ENCODE measurements around the gene SNRPD3.

SNRPD3 gene

DNA sequence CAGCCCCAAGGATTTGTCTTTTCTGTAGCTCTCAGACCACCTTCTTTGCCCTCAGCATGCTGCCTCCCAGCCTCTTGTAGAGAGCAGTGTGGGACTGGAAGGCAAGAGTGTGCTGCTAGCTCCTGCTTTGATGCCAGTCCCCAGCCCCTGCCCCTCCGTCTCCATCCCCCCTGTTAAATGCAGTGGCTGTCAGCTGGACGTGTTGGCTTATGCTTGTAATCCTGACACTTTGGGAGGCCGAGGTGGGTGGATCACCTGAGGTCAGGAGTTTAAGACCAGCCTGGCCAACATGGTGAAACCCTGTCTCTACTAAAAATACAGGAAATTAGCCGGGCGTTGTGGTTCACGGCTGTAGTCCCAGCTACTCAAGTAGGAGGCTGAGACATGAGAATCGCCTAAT, 15.5 kb downstream of the SNRPD3 start:
- DNase-seq = no peak

DNA sequence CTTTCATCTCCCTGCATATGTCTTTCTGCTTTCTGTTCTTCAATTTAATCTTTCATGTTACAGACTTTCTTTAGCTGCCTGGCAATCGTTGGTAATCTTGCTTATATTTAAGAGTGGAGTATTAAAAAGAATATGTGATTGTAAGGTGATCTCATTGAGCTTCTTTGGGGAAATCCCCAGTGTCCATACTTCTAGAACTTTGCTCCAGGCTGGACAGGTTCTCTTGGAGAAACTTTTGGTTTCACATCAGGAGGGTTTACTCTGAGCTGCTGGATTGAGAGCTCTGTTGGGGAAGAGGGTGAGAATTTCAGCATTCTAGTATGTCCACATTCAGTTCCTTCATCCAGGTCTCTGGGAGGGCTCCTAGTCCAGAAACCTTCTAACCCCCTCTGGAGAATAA, 21.0 kb downstream of the SNRPD3 start:
- peak in 3 of 4 experiments; percentile 13 to 18 (median 17) for DNase-seq

DNA sequence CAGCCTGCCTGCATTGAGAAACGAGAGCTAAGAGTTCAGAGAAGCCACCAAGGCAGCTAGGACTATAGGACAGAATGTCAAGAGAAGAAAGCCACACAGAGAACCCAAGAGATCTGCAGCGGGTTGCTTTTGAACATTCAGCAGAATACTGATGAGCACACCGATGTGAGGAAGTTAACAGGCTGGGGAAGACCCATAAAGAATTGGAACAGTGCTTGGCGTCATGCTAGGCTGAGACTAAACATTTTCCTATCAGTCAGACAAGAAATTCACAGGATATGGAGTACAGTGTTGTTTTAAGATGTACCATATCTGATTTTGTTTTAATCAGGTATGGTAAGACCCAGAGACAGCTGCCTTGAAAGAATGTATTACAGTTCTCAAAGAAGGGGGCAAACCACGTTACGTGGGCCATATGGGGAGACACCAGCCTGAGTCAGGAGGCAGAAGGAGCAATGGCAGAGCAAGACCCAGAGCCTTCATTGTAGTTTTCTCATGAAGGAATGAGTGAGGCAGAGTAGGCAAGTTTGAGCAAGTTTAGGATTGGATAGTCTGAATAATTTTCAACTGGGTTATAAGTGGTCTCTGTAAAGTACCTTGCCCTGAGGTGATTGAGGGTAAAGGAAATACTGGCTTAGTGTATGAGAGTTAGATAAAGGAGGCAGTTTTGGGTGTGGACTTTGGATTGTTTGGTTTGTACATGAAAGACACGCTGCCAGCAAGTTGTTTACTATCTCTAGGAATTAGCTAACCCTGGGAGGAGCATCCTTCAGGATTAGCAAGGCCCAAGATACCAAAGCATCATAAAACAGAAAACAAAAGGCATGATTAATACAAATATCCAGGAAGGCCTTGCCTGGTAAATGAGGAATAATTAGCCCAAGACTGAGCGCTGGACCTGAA, 22.8 kb downstream of the SNRPD3 start:
- DNase-seq = no peak

DNA sequence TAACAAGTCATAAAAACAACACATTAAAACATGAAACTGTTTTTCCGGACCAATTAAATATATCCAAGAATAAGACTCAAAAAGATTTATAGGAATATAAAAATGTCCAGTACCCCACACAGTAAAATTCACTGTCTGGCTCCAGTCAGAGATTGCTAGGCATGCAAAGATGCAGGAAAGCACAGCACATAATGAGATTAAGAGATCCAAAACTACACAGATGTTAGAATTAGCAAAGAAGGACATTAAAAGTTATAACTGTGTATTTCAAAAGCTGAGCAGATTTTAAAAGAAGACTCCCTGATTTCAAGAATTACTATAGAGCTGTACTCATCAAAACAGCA, 23.4 kb downstream of the SNRPD3 start:
- no peak for DNase-seq

DNA sequence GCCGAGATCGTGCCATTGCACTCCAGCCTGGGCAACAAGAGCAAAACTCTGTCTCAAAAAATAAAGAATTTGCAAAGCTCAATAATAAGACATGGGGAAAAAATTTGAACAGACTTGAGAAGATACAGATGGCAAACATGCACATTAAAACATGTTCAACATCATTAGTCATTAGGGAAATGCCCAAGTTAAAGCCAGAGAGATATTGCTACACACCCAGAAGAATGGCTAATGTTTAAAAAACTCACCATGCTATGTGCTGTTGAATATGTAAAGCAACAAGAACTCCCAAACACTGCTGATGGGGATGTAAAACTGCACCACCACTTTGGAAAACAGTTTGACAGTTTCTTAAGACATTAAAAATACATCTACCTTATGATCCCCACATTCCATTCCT, 24.5 kb downstream of the SNRPD3 start:
- DNase-seq = no peak

DNA sequence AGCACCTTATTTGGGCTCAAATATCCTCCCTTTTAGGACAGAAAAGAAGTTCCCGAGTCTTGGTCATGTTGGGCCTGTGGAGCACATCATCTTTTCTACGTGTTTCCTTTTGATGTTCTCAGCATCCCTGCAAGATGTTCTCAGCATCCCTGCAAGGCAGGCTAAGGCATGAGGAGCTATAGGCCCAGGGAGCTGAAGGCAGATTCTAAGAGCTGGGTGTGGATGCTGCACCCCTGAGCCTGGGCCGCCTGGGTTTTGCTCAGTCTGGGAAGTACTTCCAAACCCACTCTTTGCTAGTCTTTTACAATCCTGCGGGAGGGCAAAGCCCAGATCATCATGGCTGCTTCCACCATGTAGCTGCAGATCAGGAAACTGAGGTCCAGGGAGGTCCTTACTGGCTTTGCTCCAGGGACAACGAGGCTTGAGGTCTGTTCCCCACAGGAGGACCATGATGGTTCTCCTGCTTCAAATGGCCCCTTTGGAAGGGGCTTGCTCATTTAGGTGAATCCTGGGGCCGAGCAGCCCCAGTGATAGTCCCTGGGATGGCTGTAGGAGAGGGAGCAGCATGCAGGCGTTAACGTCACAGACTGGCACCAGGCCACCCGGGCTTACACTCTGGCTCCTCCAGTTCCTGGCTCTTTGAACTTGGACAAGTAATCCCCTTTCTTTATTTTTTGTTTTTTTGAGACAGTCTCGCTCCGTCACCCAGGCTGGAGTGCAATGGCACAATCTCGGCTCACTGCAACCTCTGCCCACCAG, 26.4 kb downstream of the SNRPD3 start:
- DNase-seq = no peak

DNA sequence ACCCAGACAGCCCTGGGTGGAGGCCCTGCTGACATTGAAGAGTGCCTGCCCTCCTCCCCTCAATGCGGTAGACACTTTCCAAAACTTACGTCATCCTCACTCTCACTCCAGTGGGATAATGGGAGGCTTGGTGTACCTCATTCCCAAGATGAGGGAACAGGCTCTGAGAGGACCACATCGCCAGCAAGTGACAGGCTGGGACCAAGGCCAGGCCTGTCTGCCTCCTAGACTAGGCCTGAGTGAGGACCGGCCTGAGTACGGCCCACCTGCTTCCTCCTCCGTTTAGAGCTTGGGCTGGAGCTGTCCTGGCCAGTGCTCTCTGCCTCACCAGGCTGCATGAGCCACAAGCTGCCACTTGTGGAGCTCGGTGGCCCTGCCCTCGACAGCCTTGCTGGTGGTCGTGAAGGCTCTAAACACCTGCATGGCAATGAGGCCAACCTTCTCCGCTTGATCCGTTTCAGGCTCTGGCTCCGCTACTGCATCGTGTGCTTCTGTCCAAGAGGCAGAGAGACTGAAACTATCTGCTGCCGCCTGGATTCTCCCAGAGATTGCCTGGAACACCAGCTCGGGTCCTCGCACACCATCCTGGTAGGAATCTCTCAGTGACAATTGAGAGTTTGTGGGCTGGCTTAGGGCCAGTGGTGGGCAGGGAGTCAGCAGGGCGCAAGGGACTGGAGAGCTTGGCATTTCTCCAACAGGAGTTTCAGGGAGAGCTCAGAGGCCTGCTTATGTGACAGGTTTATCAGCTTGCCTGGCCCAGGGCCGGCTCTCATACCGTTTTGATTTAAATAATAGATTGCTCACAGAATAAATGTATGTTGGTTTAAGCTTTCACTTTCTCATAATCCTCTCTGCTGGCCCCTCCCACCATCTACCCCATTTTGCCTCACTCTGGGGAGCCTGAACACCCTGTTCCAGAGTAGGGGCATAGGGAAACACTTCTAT, 27.7 kb downstream of the SNRPD3 start:
- no peak for DNase-seq

DNA sequence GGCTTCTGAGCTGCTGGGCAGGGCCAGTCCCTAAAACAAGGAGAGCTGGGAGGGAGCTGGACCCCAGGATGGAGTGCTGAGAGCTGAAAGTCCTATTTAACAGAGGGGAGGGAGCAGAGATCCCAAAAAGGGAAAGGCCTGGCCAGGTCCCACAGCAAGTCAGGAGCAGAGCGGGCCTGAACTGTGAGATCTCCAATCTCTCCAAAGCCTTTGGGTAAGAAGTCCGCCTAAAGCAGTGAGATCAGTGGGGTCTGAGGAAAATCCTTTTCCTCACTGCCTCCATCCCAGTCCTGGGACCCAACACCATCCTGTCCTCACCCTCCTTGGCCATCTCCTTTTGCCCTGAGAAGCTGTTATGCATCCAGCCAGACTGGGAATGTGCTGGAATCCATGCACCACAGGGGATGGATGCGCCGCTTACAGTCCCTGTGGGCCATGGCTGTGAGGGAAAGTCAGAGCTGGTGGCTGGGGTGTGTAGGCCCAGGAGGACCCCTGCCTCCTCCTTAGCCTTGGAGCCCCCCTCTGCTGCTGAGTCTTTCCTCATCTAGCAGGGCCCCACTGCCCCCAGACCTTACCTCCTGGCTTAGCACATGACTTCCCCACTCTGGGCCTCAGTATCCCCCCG, 28.5 kb downstream of the SNRPD3 start:
- DNase-seq = no peak

DNA sequence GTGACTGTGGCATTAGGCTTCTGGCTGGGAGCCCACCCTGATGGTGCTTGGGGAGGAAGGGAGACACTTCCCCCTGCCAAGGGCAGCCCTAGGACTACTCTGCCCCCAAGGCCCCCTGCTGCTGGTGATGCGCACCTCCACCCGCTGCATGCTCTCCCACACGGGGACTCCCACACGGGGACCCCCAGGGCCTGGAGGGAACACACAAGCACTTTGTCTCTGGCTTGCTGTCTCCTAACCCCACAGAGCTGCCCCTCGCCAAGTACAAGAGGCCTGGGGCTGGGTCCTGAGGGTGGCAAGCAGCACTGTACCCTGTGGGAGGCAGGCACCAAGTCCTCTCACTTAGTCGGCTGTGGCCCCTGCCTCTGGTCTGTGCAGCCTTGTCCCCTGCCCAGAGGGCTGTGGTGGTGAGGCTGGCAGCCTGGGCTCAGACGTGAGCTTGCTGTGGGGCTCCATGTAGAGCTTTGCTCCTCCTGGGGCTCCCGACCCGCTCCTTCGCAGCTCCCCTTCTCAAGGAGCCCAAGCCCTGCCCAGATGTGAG, 29.1 kb downstream of the SNRPD3 start:
- no peak for DNase-seq

DNA sequence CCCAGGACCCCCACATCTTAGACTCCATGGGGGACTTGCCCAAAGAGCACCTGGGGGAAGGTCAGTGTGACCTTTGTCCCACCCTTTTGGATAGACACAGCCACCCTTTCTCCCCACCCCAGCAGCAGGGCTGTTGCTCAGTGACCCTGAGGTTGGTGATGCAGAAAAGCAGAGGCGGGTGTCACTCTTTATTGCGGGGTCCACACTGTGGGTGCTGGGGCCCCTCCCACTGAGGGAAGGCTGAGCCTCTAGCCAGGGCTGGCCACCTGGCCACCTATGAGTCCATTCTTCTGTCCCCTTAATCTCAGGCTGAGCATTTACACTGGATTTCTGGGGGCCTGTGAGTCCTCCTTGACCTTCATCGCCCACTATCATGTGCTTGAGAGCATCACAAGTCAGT, 29.7 kb downstream of the SNRPD3 start:
- DNase-seq = no peak

DNA sequence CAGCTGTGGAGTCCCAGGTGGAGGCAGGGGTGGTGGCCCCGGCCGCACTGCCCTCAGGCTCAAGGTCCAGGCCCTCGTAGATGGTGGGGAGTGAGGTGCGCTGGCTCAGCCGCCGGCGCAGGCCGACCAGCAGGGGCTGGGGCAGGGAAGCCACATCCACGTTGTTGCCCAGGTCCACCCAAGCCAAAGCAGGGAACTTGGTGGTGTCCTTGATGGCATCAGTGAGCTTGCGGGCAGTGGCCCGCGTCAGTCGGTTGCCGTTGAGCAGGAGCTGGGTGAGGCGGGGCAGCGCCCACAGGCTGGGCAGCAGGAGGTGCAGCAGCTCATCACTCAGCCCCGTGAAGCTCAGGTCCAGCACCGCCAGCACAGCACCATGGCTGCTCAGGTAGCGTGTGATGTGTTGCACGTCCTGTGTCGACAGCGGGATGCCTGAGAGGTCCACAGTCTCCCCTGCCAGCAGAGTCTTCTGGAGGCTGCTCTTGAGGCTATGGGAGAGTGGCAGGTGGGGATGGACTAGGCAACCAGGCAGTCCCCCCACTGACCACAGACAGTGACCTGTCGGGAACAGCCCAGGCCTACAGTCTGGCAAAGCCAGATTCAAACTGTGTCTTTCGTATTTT, 30.2 kb downstream of the SNRPD3 start:
- DNase-seq = no peak

DNA sequence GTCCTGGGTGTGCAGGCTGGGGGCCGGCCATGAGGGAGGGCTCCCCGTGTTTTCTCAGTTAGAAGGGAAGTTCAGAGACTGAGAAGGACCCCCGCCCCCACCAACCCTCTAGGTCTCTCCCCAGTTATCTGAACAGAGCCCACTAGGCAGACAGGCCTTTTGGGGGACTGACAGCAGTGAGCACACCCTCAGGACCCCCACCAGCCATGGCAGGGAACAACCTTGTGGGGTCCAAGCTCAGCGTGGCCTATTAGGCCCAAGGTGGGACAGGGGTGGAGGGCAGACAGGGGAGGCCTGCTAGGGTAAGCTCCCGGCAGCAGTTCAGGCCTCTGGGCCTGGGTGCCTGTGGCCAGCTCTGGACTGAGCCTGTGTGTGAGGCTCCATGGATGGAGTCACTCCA, 31.5 kb downstream of the SNRPD3 start:
- no peak for DNase-seq

DNA sequence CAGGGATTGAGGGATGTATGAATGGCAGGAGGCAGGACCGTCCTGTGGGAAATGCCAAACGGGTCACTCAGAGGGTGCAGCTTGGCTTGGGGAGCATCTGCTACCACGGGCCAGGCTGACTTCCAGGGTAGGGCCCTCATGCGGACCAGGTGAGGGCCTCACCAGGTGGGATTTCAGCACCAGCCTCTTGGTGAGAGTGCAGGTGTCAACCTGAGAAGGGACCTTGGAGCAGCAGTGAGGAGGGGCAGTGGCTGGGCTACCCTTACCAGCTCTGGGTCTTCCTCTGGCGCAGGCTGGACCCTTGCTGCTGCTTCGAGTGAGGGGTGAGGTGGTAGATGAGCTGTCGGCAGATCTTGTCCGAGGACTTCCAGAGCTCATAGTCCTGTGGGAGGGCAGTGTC, 32.1 kb downstream of the SNRPD3 start:
- DNase-seq = no peak

DNA sequence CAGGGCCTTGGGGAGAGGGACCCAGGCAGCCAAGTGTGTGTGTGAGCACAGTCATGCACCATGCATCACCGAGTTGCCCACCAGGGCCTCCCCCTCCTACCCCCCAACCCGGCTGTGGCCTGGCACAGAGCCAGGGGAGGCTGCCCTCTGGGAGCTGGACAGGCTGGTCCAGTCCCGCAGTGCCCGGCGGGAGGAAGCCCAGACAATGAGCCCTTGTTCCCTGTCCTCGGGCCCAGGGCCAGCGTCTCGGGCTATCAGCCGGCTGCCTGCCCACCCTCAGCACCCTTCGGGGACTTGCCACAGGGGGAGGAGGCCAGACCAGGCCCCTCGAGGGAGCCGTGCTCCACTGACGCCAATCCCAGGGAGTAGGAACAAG, 32.6 kb downstream of the SNRPD3 start:
- no peak for DNase-seq

DNA sequence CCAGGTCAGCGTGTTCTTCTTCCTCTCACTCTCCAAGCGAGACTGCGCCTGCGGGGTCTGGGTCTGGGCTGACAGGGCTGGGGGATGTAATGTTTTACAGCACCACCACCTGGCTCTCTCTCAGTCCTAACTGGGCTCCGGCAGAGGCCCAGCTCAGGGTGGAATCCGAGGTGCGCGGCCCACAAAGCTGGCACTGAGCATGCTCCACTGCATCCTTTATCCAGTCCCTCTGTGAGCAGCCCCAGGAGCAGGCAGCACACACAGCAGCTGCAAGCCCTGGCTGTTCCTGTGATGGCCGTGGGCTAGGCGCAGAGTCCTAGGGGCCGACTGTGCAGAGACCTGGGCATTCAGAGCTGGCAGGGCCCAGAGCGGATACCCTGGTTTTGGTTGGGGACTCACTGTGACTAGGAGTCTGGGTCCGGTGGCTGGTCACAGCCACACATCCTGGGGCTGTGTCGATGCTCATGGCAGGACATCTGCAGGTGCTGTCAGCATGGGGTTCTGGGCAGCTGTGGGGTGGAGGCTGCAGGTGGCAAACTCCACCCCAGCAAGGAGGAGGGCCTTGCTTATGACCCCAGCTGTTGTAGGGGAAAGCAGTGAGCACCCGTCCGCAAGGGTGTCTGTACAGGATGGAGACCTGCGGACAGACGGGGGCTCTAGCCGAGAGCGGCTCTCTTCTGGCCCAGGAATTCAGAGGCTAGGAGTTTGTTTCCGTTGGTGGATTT, 33.1 kb downstream of the SNRPD3 start:
- no peak for DNase-seq

DNA sequence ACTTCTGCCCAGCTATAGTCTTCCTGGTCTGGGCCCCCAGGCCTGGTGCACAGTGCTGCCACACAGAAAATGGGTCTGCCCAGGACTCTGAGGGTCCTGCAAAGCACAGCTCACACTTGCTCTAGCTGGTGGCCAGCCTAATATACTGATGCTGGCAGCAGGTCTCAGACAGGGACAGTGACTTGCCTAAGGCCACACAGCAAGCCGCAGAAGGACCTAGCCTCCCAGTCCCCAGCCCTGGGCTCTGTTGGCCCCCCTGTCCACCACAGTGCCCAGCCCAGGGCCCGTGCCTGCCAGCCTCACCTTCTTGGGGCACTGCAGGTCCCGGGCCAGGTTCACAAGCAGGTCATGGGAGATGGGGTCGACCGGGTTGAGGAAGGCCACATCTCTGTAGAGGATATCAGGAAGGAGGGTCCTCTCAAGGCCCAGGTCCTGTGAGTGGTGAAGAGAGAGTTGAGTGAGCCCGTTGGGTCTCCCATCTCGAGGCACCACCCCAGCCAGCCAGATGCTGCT, 33.8 kb downstream of the SNRPD3 start:
- DNase-seq = no peak

DNA sequence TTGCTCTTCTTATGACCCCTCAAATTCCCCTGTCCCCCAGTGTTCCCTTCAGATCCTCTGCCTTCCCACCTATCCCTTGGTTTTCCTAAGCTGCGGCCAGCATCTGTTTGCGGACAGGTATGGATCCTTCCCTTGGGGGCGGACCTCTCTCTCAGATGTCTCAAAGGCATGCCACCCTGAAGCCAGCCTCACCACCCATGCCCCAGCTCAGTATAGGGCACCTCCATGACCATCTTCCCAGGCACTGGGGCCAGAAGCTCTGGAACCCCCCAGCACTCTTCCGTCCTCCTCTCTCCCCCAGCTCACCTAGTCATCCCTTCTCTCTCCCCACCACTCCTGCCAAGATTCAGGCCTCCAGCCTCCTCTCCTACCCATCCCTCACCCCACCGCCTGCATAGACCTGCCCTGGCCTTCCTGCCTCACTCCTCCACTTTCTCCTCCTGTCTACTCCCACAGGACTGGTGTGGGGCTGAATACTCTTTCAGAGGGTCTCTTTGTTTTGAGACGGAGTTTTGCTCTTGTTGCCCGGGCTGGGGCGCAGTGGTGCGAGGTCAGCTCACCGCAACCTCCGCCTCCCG, 34.9 kb downstream of the SNRPD3 start:
- DNase-seq = no peak

DNA sequence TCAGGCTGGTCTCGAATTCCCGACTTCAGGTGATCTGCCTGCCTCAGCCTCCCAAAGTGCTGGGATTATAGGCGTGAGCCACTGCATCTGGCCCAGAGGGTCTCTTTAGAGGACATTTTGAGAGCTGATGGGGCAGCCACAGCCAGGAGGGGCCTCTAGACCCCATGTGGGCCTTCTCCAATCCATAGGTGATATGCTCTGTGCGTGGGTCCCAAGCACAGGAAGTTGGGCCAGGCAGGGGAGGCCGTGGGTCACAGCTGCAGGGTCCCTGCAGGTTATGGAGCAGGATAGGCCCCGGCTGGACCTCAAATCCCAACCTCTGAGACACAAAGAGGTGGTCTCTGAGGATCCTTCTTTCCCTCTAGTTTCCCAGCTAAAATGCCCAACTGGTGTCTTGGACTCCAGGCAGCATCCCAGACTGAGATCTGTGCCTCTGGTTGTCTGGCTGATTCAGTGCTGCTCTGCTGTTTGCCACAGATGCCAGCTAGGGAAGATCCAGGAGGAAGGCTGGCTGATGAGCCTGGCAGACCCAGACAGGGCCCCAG, 35.6 kb downstream of the SNRPD3 start:
- no peak for DNase-seq

DNA sequence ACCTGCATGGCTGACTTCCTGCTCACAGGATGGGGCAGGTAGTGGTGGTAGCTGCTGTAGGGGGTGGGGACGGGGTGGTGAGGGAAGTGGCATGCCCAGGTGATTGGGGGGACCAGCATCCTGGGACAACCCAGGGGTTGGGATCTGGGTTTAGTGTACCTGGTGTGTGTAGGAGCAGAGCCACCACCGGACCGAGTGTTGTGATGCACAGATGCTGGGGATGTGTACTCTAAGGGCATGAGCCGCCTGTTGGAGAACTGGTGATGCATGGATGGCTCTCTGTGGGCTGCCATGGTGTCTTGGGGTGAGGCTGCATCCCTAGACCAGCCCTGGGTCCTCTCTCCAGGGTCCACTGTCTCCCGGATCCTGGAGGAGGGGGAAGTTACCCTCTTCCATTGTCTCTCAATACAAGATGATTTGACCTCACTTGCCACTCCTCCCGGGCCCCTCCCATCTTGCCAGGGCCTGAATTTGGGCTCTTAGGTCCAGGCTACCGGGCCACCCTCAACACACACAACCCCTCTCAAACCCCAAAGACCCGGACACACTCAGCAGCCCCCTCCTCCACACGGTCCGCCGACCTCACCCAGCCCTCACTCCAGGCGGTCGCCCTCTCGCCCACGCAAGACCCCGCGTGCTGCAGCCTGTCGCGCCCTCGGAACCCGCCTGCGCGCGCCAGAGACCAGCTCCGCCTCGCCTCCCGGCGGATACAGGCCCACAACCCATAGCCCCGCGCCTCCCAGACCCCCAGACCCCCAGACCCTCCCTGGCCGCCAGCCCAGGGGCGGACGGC, 36.5 kb downstream of the SNRPD3 start:
- DNase-seq = peak in 2 of 4 experiments; percentile 16 to 32

All from suppressor macrophage (primary cell).